ENCODE data around the gene SMIM45.

Gene SMIM45

DNA sequence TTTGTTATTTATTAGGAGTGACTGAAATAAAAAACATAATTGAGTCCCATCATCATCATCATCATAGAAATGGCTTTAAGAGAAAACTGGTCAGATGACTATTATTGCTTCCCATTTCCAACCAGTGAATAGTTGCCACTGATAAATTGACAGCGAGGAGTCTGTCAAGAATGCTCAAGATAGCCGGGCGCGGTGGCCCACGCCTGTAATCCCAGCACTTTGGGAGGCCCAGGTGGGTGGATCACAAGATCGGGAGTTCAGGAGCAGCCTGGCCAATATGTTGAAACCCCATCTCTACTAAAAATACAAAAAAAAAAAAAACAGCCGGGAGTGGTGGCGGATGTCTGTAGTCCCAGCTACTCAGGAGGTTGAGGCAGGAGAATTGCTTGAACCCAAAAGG is 48.5 kb downstream of the SMIM45 start:
- Histone ChIP-seq H3K36me3 (replicated peaks in 1 of 2; ENCODE audit: control insufficient read depth in 1 of 2, insufficient read depth in 2 of 2, low read length in 1 of 2) (no peaks in the 10 kb centered on the region), H3K9me2 (no peaks in the 10 kb centered on the region), H4K20me1 (ENCODE audit: insufficient read depth) (no peaks in the 10 kb centered on the region), H3K9me3 (no peaks in the 10 kb centered on the region), H3F3A (replicated peaks; ENCODE audit: insufficient read depth) (no peaks in the 10 kb centered on the region), H3K79me2 (ENCODE audit: insufficient read depth) (no peaks in the 10 kb centered on the region), H3K27me3 (ENCODE audit: insufficient read depth) (no peaks in the 10 kb centered on the region), H3K9ac (no peak overlapping the region), H3K4me1 (ENCODE audit: control insufficient read depth in 1 of 2, insufficient read depth in 2 of 2, low read depth in 1 of 2, low read length in 1 of 2) (no peaks in the 10 kb centered on the region; a peak in 1 of 4 replicates), H3K4me3 (ENCODE audit: low read depth in 2 of 2, low read length in 1 of 2) (no peak overlapping the region), H3K27ac (ENCODE audit: low read depth in 2 of 2, low read length in 1 of 2) (no peak overlapping the region), H3K4me2 (no peak overlapping the region), H2AFZ (ENCODE audit: low read depth) (no peak overlapping the region)
- TF ChIP-seq FOSL2 (IDR thresholded peaks at IDR 0.05; ENCODE audit: borderline replicate concordance, low read depth) (no peak), YY1 (IDR thresholded peaks at IDR 0.05; ENCODE audit: low read depth) (no peak), EZH2phosphoT487 (IDR thresholded peaks at IDR 0.05; ENCODE audit: borderline replicate concordance, low read depth) (no peak), RXRA (IDR thresholded peaks at IDR 0.05; ENCODE audit: borderline replicate concordance, low read depth) (no peak), TCF12 (IDR thresholded peaks at IDR 0.05) (no peak), TEAD4 (IDR thresholded peaks at IDR 0.05; ENCODE audit: borderline replicate concordance, insufficient read depth) (no peak), EP300 (IDR thresholded peaks at IDR 0.05; ENCODE audit: borderline replicate concordance in 1 of 2, low read depth in 1 of 2, low read length in 1 of 2) (no peak), SMC3 (IDR thresholded peaks at IDR 0.05; ENCODE audit: low read depth, low read length) (no peak), TAF1 (IDR thresholded peaks at IDR 0.05; ENCODE audit: borderline replicate concordance, low read depth, low read length) (no peak), NRF1 (IDR thresholded peaks at IDR 0.05; ENCODE audit: low read depth, low read length) (no peak), RAD21 (IDR thresholded peaks at IDR 0.05; ENCODE audit: low read length) (no peak), RCOR1 (IDR thresholded peaks at IDR 0.05; ENCODE audit: low read length) (no peak), GATA2 (CRISPR knock-in tag; IDR thresholded peaks at IDR 0.05) (no peak)
- TF ChIP-seq, protein P1, sequence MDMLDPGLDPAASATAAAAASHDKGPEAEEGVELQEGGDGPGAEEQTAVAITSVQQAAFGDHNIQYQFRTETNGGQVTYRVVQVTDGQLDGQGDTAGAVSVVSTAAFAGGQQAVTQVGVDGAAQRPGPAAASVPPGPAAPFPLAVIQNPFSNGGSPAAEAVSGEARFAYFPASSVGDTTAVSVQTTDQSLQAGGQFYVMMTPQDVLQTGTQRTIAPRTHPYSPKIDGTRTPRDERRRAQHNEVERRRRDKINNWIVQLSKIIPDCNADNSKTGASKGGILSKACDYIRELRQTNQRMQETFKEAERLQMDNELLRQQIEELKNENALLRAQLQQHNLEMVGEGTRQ (IDR thresholded peaks at IDR 0.05; ENCODE audit: borderline replicate concordance, low read depth, low read length), result no peak
- TF ChIP-seq, protein P2, sequence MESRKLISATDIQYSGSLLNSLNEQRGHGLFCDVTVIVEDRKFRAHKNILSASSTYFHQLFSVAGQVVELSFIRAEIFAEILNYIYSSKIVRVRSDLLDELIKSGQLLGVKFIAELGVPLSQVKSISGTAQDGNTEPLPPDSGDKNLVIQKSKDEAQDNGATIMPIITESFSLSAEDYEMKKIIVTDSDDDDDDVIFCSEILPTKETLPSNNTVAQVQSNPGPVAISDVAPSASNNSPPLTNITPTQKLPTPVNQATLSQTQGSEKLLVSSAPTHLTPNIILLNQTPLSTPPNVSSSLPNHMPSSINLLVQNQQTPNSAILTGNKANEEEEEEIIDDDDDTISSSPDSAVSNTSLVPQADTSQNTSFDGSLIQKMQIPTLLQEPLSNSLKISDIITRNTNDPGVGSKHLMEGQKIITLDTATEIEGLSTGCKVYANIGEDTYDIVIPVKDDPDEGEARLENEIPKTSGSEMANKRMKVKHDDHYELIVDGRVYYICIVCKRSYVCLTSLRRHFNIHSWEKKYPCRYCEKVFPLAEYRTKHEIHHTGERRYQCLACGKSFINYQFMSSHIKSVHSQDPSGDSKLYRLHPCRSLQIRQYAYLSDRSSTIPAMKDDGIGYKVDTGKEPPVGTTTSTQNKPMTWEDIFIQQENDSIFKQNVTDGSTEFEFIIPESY (IDR thresholded peaks at IDR 0.05; ENCODE audit: borderline replicate concordance, low read depth), result no peak
- TF ChIP-seq, protein P3, sequence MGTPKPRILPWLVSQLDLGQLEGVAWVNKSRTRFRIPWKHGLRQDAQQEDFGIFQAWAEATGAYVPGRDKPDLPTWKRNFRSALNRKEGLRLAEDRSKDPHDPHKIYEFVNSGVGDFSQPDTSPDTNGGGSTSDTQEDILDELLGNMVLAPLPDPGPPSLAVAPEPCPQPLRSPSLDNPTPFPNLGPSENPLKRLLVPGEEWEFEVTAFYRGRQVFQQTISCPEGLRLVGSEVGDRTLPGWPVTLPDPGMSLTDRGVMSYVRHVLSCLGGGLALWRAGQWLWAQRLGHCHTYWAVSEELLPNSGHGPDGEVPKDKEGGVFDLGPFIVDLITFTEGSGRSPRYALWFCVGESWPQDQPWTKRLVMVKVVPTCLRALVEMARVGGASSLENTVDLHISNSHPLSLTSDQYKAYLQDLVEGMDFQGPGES (IDR thresholded peaks at IDR 0.05; ENCODE audit: low read depth, low read length), result no peak
- TF ChIP-seq, protein P4, sequence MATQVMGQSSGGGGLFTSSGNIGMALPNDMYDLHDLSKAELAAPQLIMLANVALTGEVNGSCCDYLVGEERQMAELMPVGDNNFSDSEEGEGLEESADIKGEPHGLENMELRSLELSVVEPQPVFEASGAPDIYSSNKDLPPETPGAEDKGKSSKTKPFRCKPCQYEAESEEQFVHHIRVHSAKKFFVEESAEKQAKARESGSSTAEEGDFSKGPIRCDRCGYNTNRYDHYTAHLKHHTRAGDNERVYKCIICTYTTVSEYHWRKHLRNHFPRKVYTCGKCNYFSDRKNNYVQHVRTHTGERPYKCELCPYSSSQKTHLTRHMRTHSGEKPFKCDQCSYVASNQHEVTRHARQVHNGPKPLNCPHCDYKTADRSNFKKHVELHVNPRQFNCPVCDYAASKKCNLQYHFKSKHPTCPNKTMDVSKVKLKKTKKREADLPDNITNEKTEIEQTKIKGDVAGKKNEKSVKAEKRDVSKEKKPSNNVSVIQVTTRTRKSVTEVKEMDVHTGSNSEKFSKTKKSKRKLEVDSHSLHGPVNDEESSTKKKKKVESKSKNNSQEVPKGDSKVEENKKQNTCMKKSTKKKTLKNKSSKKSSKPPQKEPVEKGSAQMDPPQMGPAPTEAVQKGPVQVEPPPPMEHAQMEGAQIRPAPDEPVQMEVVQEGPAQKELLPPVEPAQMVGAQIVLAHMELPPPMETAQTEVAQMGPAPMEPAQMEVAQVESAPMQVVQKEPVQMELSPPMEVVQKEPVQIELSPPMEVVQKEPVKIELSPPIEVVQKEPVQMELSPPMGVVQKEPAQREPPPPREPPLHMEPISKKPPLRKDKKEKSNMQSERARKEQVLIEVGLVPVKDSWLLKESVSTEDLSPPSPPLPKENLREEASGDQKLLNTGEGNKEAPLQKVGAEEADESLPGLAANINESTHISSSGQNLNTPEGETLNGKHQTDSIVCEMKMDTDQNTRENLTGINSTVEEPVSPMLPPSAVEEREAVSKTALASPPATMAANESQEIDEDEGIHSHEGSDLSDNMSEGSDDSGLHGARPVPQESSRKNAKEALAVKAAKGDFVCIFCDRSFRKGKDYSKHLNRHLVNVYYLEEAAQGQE (IDR thresholded peaks at IDR 0.05; ENCODE audit: low read depth, low read length), result no peak
- TF ChIP-seq, protein P5, sequence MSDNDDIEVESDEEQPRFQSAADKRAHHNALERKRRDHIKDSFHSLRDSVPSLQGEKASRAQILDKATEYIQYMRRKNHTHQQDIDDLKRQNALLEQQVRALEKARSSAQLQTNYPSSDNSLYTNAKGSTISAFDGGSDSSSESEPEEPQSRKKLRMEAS (IDR thresholded peaks at IDR 0.05; ENCODE audit: low read depth), result no peak
- TF ChIP-seq, protein P6, sequence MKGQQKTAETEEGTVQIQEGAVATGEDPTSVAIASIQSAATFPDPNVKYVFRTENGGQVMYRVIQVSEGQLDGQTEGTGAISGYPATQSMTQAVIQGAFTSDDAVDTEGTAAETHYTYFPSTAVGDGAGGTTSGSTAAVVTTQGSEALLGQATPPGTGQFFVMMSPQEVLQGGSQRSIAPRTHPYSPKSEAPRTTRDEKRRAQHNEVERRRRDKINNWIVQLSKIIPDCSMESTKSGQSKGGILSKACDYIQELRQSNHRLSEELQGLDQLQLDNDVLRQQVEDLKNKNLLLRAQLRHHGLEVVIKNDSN (IDR thresholded peaks at IDR 0.05; ENCODE audit: borderline replicate concordance, low read depth), result no peak
- CTCF ChIA-PET, result no interaction called here
- POLR2A ChIA-PET, result no interaction called here
- WGBS (ENCODE audit: low lambda C conversion rate), result 97% methylated on average over 8 of the region's 8 CpGs
- DNase-seq, result no peak

Measured in SK-N-SH (cell line).